Ecto neural progenitor cell (in vitro differentiated cells): ENCODE data around the gene ACTR10.
"Not testable (repeated sequence)": the region's sequence is repeated elsewhere in the genome, so short reads cannot be mapped to it uniquely, and the experiment has no call there.

ENCODE experiments used
- DNase-seq: peaks from one replicate; pipeline ENCODE4 v3.0.0-alpha.2; 2018; ENCODE audit warnings: low spot score

The ACTR10 gene

GRCh38 chr14:58216544-58216943 is 16.6 kb downstream of the ACTR10 start:
- no peak for DNase-seq

DNA sequence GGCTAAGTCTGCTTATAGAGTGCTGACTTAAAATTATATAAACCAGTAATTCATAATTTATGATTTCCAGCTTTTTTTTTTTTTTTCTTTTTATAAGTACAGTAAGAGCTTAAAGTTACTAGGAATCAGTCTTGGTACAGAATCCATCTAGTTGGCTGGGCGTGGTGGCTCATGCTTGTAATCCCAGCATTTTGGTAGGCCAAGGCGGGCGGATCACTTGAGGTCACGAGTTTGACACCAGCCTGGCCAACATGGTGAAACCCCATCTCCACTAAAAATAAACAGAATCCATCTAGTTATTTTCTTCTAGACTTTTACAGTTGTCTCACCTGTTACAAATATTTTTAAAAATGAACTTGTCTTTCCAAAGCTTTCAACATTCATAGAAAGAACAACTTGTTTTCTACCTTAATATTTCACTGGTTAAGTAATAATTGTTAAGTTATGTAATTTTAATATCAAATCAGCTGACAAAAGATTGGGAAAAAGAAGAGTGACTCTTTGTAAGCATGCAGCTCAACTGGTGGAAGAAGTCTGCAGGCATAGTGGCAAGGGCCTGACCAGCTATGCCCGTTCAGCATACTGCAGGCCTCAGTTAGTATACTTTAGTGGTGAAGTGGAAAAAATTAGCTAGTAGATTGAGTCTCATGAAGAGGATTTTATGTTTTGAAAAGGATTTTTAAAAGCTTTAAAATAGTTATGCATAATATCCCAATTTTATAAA is 27.3 kb downstream of the ACTR10 start:
- no peak for DNase-seq

DNA sequence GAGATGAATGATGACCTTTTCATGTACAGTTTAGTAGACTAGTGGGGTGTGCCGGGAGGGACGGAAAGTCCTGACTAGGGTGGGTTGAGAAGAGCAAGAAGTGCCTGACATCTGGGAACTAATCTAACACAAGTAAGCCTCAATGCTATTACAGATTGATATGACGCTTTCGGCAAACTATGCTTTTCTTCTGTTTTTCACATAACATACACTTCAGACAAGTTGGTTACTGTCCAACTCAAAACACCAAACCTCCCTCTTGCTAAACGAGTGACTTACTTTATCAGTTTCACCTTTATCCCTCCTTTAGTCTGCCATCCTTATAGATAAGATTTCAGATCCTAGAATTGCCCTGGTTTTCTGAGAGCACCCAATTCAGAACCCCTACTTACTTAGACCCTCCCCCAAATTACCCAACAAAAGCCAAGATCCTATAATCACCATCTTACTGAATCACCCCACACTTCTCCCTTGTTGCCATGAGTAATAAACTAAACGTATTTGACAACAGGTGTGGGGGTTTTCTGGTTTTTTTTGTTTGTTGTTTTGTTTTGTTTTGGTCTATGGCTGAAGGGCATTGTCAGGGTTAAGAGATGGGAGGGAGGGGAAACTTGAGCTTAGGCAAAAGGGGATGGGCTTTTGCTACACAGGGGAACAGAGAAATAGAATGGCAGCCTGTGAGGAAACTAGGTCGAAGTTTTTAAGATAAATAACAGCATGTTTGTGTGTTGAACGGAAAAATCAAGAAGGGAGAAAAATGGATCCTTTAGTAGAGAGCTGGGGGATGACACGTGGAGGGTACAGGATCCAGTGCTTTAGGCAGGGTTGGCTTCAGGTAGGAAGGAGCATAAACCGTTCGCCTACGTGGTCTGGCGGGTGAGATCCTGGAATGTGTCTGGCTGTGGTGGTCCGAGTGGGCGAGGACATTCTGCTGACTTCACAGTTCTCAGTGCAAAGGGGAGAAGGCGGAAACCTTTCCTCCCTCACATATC is 38.6 kb downstream of the ACTR10 start:
- no peak for DNase-seq

- DNase-seq, result peak; percentile 83
Measured at GRCh38 chr14:58239244-58240195, 39.6 kb downstream of the ACTR10 start.

DNA sequence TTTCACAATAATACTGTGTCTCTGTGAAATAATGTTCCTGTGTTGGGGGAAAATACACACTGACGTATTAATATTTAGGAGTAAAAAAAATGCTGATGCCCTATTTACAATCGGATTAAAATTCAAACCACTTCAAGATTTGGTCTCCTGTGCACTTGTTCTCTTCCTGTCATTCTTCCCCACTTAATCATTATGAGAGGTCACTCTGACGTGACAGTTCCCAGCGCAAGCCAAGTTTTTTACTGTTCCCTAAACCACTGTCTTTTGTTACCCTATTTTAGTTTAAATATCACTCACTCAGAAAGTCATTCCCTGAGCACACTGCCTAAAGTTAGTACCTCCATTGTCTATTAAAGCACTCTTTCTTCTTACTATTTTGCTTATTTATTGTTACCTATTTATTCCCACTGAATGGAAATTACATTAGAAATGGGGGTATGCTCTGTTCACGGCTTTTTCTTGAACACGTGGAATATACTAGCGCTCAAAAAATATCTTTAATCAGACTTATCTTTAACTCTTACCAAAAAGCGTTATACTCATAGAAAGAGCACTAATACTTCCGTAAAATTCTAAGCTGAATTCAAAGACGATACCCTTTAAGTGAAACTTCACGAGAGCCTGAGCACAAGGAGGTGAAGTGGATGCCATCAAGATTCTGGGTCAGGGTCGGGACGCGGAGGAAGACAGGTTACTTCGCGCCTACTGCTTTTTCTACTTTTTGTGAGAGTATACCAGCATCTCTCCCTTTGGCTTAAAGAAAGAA is 44.0 kb downstream of the ACTR10 start:
- no peak for DNase-seq

GRCh38 chr14:58244556-58245387 is 44.8 kb downstream of the ACTR10 start, which contains the start of gene PSMA3:
Gene PSMA3, plus strand, starts transcription at chr14:58244843. Its CDS starts 78 bp downstream, at chr14:58244921.
- peak; percentile 98 for DNase-seq

DNA sequence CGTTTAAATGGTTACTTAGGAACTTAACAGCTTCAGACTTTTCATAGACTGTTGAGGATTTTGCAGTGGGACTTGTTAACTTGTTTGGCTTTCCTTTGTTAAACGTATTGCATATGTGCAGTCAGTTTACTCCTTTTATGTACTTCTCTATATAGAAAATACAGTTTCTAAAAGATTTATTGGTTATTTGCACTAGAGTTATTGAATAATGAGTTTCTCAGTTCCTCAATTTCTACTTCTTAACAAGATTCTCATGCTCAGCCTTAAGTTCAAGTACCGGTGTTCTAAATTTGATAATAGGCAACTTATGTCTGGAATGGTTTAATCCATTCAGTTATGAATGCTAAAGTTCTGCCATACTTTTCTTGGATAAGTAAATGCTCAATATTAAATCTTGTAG is 45.6 kb downstream of the ACTR10 start:
- no peak for DNase-seq

DNA sequence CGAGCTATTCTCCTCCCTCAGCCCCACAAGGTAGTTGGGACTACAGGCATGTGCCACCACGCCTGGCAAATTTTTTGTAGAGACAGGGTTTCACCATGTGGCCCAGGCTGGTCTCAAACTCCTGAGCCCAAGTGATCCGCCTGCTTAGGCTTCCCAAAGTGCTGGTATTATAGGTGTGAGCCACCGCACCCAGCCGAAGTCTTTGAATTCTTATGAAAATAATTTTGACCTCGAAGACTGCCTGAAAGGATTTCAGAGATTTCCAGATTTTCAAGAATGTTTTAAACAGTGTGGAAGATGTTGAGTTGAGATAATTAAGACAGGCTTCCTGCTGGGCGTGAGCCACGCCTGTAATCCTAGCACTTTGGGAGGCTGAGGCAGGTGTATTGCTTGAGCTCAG is 49.7 kb downstream of the ACTR10 start:
- DNase-seq, result no peak

DNA sequence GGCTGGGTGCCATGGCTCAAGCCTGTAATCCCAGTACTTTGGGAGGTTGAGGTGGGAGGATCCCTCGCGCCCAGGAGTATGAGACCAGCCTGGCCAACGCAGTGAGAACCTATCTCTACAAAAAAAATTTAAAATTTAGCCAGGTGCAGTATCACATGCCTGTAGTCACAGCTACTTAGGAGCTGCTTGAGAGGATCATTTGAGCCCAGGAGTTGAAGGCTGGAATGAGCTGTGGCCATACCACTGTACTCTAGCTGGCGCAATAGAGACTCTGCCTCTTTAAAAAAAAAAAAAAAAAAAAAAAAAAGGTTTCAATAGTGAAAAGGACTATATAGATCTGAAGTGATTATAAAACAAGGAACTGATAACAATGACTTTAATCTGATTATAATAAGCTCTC is 58.2 kb downstream of the ACTR10 start:
- DNase-seq, result no peak

GRCh38 chr14:58262005-58262404 is 62.1 kb downstream of the ACTR10 start:
- DNase-seq, result not testable (repeated sequence)

GRCh38 chr14:58265401-58265800 is 65.5 kb downstream of the ACTR10 start:
- DNase-seq, result no peak

GRCh38 chr14:58270628-58271027 is 70.7 kb downstream of the ACTR10 start:
- DNase-seq, result no peak

GRCh38 chr14:58272588-58273372 is 72.8 kb downstream of the ACTR10 start:
- DNase-seq, result no peak

DNA sequence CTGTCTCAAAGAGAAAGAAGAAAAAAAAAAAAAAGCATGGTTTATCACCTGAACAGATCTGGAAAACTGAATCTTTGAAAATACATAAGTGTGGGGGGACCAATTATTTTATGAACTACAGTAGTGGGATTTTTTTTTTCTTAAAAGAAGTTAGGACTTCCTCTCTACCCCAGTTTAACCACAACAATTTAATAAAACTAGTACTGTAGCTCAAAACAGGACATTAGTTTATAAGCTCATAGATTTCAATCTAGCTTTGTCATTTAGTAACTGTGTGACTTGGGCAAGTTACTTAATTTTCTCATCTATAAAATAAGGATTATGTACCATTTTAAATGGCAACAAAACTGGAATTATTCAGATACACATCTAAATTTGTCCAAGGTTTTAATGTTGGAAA is 74.9 kb downstream of the ACTR10 start:
- DNase-seq, result no peak

- DNase-seq, result no peak
Measured at GRCh38 chr14:58275527-58276190, 75.7 kb downstream of the ACTR10 start.

GRCh38 chr14:58276208-58276607 is 76.3 kb downstream of the ACTR10 start:
- no peak for DNase-seq

- no peak for DNase-seq
Measured at GRCh38 chr14:58278177-58278576, 78.2 kb downstream of the ACTR10 start.

GRCh38 chr14:58280954-58281787 is 81.2 kb downstream of the ACTR10 start:
- DNase-seq, result no peak
